HG03025 (cell line): ENCODE measurements around the gene INPP5K.
"Not testable (repeated sequence)": the region's sequence is repeated elsewhere in the genome, so short reads cannot be mapped to it uniquely, and the experiment has no call there.

Experiments
- ATAC-seq: cut with Tn5 transposase; IDR thresholded peaks from one replicate; pipeline ENCODE4 v1.9.1; 2021; ENCODE audit warnings: mild to moderate bottlenecking, moderate library complexity; ENCODE audit not compliant: unreplicated experiment, low FRiP score

The INPP5K gene

DNA sequence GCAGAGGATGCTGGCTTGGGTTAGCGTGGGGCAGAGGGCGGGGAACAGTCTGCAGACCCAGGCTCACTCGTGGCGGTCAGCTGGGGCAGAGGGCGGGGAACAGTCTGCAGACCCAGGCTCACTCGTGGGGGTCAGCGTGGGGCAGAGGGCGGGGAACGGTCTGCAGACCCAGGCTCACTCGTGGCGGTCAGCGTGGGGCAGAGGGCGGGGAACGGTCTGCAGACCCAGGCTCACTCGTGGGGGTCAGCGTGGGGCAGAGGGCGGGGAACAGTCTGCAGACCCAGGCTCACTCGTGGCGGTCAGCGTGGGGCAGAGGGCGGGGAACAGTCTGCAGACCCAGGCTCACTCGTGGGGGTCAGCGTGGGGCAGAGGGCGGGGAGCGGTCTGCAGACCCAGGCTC, 7.7 kb downstream of the INPP5K start:
- not testable (repeated sequence) for ATAC-seq

- no peak for ATAC-seq
Observed at GRCh38 chr17:1506649-1507267, 9.7 kb downstream of the INPP5K start.

- no peak for ATAC-seq
Observed at GRCh38 chr17:1505586-1505985, 10.8 kb downstream of the INPP5K start.

DNA sequence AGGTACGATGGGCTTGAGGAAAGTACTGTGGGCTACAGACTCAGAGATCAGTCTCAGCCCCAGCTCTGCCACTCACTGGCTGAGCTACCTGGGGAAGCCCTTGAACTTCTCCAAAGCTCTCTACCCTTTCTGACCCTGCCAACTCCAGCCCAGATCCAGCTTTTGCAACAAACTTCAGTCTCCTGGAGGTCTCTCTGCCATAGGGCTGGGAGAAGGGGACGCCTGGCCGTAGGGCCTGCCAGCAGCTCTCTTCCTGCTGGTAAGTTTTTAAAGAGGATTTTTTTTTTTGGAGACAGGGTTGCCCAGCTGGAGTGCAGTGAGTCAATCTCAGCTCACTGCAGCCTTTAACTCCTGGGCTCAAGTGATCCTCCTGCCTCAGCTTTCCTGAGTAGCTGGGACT, 11.5 kb downstream of the INPP5K start:
- no peak for ATAC-seq

DNA sequence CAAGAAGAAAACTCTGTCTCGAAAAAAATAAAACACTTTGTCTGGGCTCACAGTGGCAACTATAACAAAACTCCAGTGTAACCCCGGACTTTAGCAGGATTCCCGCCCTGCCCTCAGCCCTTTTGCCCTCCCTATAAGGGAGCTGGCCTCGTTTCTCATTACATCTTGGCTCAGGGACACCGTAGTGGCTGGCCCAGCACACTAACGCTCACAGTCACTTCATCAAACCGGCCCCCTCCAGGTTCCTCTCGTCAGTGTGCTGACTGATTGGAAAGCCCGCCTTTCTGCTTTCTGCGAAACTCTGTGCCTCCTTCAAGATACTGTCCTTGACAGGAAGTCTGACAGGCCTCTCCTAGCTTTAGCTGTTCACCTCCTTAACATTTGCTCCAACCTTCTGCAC, 12.7 kb downstream of the INPP5K start:
- no peak for ATAC-seq

DNA sequence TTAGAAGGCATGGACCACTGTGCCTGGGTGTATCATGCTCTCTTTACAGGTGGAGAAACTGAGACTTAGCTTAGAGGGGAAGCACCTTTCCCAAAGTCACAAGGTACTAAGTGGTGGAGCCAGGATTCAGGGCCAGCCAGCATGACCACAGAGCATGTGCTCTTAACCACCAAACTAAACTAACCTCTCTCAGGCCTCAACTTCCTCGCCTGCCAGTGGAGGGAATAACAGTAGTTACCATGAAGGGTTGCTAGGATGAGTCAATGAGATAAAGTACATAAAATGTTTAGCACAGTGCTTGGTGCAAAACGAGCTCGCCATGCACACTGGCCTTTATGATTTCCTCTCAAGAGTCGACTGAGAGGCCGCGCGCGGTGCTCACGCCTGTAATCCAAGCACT, 17.5 kb downstream of the INPP5K start:
- no peak for ATAC-seq

DNA sequence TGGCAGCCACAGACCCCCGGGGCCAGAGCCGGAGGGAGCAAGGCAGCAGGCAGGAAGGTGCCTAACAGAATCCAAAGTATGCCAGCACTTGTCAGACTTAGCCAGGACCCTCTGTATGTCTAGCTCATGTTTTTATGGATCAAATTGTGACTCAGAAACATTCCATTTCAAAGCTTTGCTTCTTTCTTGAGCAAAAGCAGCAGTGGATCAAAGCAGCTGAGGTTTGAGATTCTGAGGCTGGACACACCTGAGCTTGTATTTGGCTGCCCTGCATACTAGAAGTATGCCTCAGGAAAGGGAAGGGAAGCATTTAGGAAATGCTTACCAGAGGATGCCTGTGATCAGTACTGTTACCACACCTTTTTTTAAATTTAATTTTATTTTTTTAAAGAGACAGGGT, 18.2 kb downstream of the INPP5K start:
- ATAC-seq: no peak

GRCh38 chr17:1497831-1498230, 18.6 kb downstream of the INPP5K start:
- no peak for ATAC-seq

DNA sequence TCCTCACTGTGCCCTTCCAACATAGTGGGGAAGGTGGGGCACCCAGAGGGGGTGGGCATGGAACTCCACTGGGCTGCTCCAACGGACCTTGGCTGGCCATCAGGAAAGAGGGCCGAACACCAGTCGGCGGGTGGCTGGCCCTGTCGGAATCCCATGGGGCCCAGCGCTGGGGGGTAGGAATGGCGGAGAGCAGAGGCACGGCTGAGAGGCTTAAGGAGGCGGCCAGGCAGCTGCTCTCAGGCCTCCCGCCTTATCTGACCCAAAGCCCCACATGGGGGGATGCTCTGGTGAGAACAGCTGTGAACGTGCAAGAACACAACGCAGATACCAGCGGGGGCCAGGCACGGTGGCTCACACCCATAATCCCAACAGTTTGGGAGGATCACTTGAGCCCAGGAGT, 19.5 kb downstream of the INPP5K start:
- ATAC-seq: no peak

DNA sequence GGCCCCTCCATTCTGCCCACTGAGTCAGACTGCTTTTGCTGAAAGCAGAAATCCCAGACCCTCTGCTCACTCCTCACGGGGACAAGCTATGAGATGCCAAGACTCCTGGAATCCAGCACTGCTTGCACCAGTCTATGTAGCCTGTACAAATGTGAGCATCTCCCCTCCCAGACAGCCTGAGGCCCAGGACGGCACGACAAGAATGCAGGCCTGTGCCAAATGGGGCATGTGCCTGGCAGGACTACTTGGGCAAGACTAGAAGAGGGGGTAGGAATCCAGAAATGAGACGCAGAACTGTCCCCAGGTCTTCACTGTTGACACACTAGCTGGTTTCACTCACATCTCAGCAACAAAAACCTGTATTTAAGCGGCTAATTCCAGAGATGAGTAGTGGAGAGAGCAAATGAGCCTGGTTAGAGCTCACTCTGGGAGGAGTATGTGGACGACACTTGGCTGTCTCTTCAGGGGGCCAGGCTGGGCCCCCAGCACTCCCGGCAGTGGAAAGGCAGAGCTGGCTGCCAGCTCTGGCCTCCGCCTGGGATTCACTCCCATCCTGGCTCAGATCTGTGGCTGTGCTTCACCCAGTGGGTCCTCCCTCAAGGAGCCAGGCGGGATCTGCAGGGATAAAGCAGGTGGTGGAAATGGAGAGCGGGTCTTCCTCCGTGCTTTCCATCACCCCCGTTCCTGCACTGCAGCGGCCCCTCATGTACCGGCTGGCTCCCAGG, 21.0 kb downstream of the INPP5K start:
- ATAC-seq: no peak

- ATAC-seq: no peak
Observed at GRCh38 chr17:1494736-1495253, 21.6 kb downstream of the INPP5K start.

- no peak for ATAC-seq
Observed at GRCh38 chr17:1494203-1494602, 22.2 kb downstream of the INPP5K start.

GRCh38 chr17:1493291-1493980, 23.0 kb downstream of the INPP5K start:
- ATAC-seq: no peak

DNA sequence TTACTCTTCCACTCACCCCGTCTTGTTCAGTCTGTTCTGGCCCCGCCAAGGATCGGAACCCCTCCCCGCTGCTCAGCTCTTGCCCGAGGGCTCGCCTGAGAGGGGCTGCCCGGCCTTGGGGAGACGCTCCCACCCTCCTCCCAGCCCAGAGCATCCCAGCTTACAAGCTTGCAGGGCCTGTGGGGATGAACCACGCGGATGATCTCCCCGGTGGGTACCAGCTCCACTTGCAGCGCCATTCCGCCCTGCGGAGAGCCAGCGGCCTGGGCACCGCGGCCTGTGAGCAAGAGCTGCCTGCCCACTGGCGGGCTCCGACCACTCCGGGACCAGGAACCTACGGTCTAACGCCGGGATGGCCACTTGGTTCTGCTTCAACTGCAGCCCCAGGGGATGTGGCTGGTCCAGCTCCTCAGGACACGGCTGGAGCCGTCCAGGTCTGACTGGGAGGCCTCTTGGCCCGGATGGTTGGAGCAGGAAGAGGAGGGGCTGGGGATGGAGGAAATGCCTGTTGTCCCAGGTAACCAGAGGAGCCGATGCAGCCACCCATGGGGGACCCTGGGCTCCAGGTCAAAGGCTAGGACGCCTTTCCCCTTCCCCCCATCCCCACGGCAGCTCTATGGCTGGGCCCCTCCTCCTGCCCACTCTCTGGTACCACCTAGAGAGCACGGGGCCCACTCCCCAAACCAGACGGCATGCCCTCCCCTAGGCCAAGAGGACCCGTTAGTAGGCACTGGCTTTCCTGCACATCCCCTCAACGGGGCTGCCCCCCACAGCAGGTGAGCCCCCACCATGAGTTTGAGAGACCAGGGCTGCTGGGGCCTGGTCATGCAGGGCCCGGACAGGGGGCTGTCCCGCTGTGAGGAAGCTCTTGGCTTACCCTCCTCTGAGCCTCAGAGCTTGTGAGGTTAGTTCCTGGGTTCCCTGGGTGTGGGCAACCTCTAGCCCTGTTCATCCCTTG, 23.9 kb downstream of the INPP5K start, which contains the start of gene MYO1C:
Gene MYO1C, minus strand, starts transcription at position 438 of the 958 bp plus-strand sequence. Its CDS starts 199 bp downstream, at position 239.
- ATAC-seq: no peak

DNA sequence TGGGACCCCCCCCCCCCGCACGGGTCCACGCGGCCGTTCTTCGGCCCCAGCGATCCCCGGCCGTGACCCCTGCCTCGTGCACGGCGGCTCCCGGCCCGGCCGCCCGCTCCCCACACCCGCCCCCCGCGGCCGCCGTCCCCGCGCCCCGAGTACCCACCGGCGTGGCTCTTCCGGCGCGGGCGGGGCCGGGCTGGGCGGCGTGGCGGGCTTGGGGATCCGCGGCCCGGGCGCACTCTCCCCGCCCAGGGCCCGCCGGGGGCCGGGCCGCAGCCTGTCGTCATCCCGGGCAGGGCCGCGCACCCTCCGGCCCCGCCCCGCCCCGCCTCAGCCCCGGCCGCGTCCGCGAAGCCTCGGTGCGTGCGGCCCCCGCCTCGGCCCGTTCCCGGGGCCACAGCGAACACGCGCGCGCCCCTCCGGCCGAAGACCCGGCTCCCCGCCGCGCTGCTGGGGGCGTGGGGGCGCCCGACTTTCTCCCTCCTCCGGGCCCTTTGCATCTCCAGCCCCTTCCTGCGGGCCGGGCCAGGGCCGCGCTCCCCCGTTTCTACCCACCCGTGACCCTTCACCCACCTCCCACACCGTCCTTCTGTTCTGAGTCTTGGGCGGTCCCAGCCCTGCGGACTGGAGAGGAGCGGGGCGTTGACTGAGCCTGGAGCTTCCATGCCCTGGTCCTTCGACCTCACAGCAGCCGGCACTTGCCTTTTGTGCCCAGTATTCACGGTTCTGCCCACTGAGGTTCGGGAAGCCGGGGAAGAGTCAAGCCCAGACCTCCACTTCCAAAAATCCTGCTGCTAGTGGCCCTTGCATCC, 24.8 kb downstream of the INPP5K start:
- ATAC-seq: peak; percentile 37

DNA sequence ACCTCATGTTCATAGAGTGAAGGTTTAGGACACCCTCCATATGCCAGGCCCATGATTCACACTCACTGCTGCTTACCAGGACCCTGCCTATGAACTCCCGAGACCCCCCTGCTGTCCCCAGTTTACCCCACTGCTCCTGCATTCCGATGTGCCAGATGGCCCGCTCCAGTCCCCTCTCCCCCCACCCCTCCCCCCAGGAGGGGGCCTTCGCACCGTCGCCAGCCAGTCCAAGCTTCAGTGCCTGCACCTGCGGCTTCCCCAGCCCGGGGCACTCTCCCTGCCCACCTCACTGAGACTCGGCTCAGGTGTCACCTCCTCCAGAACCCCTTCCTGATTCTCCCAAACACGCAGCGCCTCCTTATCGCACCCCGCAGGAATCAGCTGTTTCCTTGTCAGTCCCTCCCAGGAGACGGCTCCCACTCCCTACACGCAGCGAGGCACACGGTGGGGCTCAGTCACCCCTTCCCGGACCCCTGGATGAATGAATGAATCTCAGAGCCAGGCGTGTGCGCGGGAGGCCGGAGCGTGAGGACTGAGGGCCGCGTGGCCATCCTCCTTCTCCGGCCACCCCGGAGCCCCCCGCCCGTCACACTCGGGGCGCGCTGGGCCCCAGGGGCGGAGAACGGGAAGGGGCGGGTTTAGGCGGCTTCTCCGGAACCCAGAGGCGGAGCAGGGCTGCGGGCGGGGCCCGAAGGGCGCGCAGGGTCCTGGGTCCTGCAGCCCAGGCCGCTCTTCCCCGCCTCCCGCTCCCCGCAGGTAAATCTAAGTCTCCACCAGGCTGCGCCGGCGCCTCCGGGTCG, 25.6 kb downstream of the INPP5K start:
- ATAC-seq: peak; percentile 29

DNA sequence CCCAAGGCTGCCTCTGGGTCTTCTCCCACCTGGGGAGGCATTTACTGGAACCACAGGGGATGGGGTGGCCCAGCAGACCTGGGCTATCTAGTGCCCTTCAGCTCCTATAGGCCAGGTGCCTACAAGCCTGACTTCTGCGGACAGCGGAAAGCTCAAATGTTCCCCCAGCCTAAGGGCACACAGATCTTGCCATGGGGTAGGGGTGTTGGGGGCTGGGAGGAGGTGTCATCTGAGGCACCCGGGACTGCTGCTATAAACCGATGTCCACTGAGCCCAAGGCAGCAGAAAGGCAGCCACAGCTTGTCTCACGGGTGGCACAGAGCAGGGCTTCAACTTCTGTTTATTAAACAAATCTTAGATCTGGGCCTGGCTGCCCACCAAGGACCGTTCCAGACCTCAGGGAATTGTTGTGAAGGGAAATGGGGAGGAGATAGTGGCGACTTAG, 27.6 kb downstream of the INPP5K start:
- no peak for ATAC-seq

- ATAC-seq: no peak
Observed at GRCh38 chr17:1487939-1488825, 28.2 kb downstream of the INPP5K start.
